Transverse colon (tissue), 4 donors: Measurements from ENCODE around the gene CFAP54. TPM values are rescaled to one million over a fixed set of nuclear protein-coding genes. Genes with fewer than 3 reads are reported as not detected.

Experiments used
- DNase-seq: peaks from one replicate; pipeline ENCODE4 v3.0.0-alpha.2; 2019
- H3K27ac ChIP-seq, 4 donors: fragments of 200-600 bp; sonication (generic); 2 replicates each; pipeline ENCODE4 v1.5.1; 2016 to 2018; ENCODE audit warnings: inconsistent platforms in 4 of 4
- H3K27me3 ChIP-seq: fragments of 200-600 bp; sonication (generic); 2 replicates; pipeline ENCODE4 v1.5.1; 2017; ENCODE audit warnings: inconsistent platforms
- H3K36me3 ChIP-seq, 4 donors: fragments of 200-600 bp; sonication (generic); 2 replicates each; pipeline ENCODE4 v1.5.1; 2017 to 2019; ENCODE audit warnings: inconsistent platforms in 4 of 4
- H3K4me1 ChIP-seq, 4 donors: fragments of 200-600 bp; sonication (generic); 2 replicates each; pipeline ENCODE4 v1.5.1; 2017 to 2020; ENCODE audit warnings: inconsistent platforms in 4 of 4
- H3K4me3 ChIP-seq, 4 donors: fragments of 200-600 bp; sonication (generic); 1 replicate in 1 of 4; 2 replicates in 3 of 4; pipeline versions ENCODE4 v1.5.1 to v1.6.1; 2017 to 2019; ENCODE audit warnings: inconsistent platforms in 4 of 4
- H3K9me3 ChIP-seq, 2 donors: fragments of 200-600 bp; sonication (generic); 2 replicates each; pipeline ENCODE4 v1.5.1; 2017 to 2019; ENCODE audit warnings: inconsistent platforms in 2 of 2
- CTCF ChIP-seq, 5 experiments: fragments of 200-600 bp in 3 of 5; fragments of 450-650 bp in 2 of 5; sonication (generic) in 3 of 5; IDR thresholded peaks; 1 replicate in 2 of 5; 2 replicates in 3 of 5; pipeline ENCODE4 v1.5.1; 2016 to 2017; ENCODE audit warnings: antibody characterized with exemption in 5 of 5, inconsistent platforms in 3 of 5, mild to moderate bottlenecking in 2 of 5, moderate library complexity in 1 of 5
- EP300 ChIP-seq: sonication (generic); formaldehyde crosslinking; IDR thresholded peaks from one replicate; pipeline ENCODE4 v1.6.1; 2017; ENCODE audit warnings: antibody characterized with exemption, low read depth
- POLR2AphosphoS5 ChIP-seq, 3 donors: sonication (generic); formaldehyde crosslinking; IDR thresholded peaks; one replicate each; pipeline ENCODE4 v1.6.1; 2016; ENCODE audit warnings: antibody characterized with exemption in 3 of 3
- WGBS, 2 donors: methylation state at CpG; one replicate each; pipeline ENCODE4 v1.1.5; 2018; ENCODE audit warnings: low coverage in 1 of 2; 5-methylcytosine and 5-hydroxymethylcytosine counted together
- in situ Hi-C, 4 donors: fragments of 200-750 bp; cut with MboI; loops; one replicate each; pipeline versions ENCODE4 v1.15.0 to v1.15.1; 2017; ENCODE audit warnings: low sequenced_read_pairs in 3 of 4, low pct_ligation_motif_present in 1 of 4, low pct_unique_long_range_greater_than_20kb in 1 of 4
- intact Hi-C: fragments of 100-400 bp; cut with DNase I; formaldehyde crosslinking; loops from one replicate; pipeline ENCODE4 v1.15.1; 2023; ENCODE audit warnings: low total_unique reads
- total RNA-seq, 4 donors: library from RNA; depleted of rRNA; stranded (reverse); fragments of >200 nt; gene quantifications; one replicate each; pipeline ENCODE4 v1.1.0, GENCODE V29; 2016

CFAP54 gene
- total RNA-seq, 4 donors from 2014 or later, result 0.14 to 22.3 (median 2.1) TPM; not detected in 1

GRCh38 chr12:96919510-96920210 lies 430.3 kb downstream of the CFAP54 start:
- no peak overlapping the region for H3K4me3 ChIP-seq
- H3K9me3 ChIP-seq, result no peaks in the 10 kb centered on the region
- no peak overlapping the region for H3K27ac ChIP-seq
- no peaks in the 10 kb centered on the region for H3K4me1 ChIP-seq
- 86 to 87% methylated on average over 2 of the region's 2 CpGs for WGBS, 2 donors
- H3K27me3 ChIP-seq, result no peaks in the 10 kb centered on the region
- in situ Hi-C loops (no loop called here), intact Hi-C loops (loop anchor here (2.0 kb wide), 1 partner anchor 43 kb away; no protein-coding TSS in a partner anchor)
- peaks cover 0 to 17% (median 0%) of the 10 kb centered on the region in 4 donors for H3K36me3 ChIP-seq
- no peak for TF ChIP-seq CTCF (IDR thresholded peaks at IDR 0.05)
- TF ChIP-seq POLR2AphosphoS5 (IDR thresholded peaks at IDR 0.05), result no peak
- no peak for TF ChIP-seq EP300
- DNase-seq, result no peak

Other genes starting within 250 kb of the CFAP54 start
- 10 to 100 TPM; 32.5 to 81.4 (median 51.8) TPM for gene CDK17, start 89.1 kb upstream of the CFAP54 start, total RNA-seq